Astrocyte (in vitro differentiated cells and primary cell): ENCODE measurements around the gene CALHM1.

ENCODE experiments used
- EZH2 ChIP-seq: IDR thresholded peaks from 2 replicates; pipeline ENCODE4 v1.6.1; 2012; ENCODE audit warnings: mild to moderate bottlenecking, low read length, inconsistent platforms; ENCODE audit not compliant: insufficient read depth
- TF ChIP-seq, protein P1 (sequence below): IDR thresholded peaks from 2 replicates; pipeline ENCODE4 v1.5.1; 2011; ENCODE audit warnings: low read depth, mild to moderate bottlenecking, inconsistent platforms, low read length, moderate library complexity; ENCODE audit not compliant: insufficient read depth

DNA sequence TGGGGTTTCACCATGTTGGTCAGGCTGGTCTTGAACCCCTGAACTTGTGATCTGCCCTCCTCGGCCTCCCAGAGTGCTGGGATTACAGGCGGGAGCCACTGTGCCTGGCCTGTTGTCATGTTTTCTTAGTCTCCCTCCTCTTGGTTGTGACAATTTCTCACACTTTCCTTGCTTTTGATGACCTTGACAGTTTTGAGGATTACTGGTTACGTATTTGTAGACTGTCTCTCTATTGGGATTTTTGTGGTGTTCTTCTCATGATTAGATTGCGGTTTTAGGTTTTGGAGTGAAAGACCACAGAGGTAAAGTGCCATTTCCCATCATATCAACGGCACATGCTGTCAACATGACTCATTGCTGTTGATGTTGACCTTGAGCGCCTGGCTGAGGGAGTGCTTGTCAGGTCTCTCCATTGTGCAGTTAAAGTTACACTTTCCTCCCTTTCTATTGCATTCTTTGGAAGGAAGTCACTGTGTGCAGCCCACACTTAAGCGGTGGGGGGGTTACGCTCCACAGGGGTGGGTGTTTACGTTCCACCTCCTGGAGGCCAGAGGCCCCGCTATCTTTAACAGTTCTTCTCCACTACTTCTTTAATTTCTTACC lies 45.6 kb upstream of the CALHM1 start:
- TF ChIP-seq, protein P1, sequence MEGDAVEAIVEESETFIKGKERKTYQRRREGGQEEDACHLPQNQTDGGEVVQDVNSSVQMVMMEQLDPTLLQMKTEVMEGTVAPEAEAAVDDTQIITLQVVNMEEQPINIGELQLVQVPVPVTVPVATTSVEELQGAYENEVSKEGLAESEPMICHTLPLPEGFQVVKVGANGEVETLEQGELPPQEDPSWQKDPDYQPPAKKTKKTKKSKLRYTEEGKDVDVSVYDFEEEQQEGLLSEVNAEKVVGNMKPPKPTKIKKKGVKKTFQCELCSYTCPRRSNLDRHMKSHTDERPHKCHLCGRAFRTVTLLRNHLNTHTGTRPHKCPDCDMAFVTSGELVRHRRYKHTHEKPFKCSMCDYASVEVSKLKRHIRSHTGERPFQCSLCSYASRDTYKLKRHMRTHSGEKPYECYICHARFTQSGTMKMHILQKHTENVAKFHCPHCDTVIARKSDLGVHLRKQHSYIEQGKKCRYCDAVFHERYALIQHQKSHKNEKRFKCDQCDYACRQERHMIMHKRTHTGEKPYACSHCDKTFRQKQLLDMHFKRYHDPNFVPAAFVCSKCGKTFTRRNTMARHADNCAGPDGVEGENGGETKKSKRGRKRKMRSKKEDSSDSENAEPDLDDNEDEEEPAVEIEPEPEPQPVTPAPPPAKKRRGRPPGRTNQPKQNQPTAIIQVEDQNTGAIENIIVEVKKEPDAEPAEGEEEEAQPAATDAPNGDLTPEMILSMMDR: no peak
- no peak for TF ChIP-seq EZH2
